KMS-11 (cell line): ENCODE measurements around the gene AUTS2.

Experiments used
- H2AFZ ChIP-seq: fragments of 200-600 bp; sonication (generic); 2 replicates; pipeline ENCODE4 v1.6.1; 2016; ENCODE audit warnings: antibody characterized with exemption, mixed run types, low read depth
- H3K27ac ChIP-seq: fragments of 200-600 bp; sonication (generic); 2 replicates; pipeline ENCODE4 v1.6.1; 2016; ENCODE audit warnings: mild to moderate bottlenecking, mixed run types
- H3K27me3 ChIP-seq: fragments of 200-600 bp; sonication (generic); 2 replicates; pipeline ENCODE4 v1.6.1; 2017; ENCODE audit warnings: mild to moderate bottlenecking, low read depth, mixed run types, moderate library complexity; ENCODE audit not compliant: insufficient read depth
- H3K36me3 ChIP-seq: fragments of 200-600 bp; sonication (generic); 2 replicates; pipeline ENCODE4 v1.6.1; 2017; ENCODE audit warnings: mild to moderate bottlenecking, mixed run types; ENCODE audit not compliant: insufficient read depth
- H3K4me1 ChIP-seq: fragments of 200-600 bp; sonication (generic); 2 replicates; pipeline ENCODE4 v1.6.1; 2016; ENCODE audit warnings: mild to moderate bottlenecking, low read depth, mixed run types; ENCODE audit not compliant: poor library complexity, severe bottlenecking
- H3K4me2 ChIP-seq: fragments of 200-600 bp; sonication (generic); 2 replicates; pipeline ENCODE4 v1.7.0; 2016; ENCODE audit warnings: mild to moderate bottlenecking, mixed run types
- H3K4me3 ChIP-seq: fragments of 200-600 bp; sonication (generic); IDR thresholded peaks from 2 replicates; pipeline ENCODE4 v1.6.1; 2017; ENCODE audit warnings: low read depth, low read length, mixed read lengths; ENCODE audit not compliant: insufficient read depth
- H3K79me2 ChIP-seq: fragments of 200-600 bp; sonication (generic); 2 replicates; pipeline ENCODE4 v1.6.1; 2016; ENCODE audit warnings: low read depth, mixed run types; ENCODE audit not compliant: insufficient read depth
- H3K9ac ChIP-seq: fragments of 200-600 bp; sonication (generic); 2 replicates; pipeline ENCODE4 v1.6.1; 2016; ENCODE audit warnings: mild to moderate bottlenecking, mixed run types
- H4K20me1 ChIP-seq: fragments of 200-600 bp; sonication (generic); 2 replicates; pipeline ENCODE4 v1.6.1; 2016; ENCODE audit warnings: mild to moderate bottlenecking, mixed run types; ENCODE audit not compliant: insufficient read depth
- TF ChIP-seq, protein P1 (sequence below): fragments of 200-600 bp; sonication (generic); conservative IDR thresholded peaks from 2 replicates; pipeline ENCODE4 v1.6.1; 2017; ENCODE audit warnings: low read depth, mild to moderate bottlenecking, antibody characterized with exemption, low read length, moderate library complexity, mixed read lengths

Gene AUTS2

DNA sequence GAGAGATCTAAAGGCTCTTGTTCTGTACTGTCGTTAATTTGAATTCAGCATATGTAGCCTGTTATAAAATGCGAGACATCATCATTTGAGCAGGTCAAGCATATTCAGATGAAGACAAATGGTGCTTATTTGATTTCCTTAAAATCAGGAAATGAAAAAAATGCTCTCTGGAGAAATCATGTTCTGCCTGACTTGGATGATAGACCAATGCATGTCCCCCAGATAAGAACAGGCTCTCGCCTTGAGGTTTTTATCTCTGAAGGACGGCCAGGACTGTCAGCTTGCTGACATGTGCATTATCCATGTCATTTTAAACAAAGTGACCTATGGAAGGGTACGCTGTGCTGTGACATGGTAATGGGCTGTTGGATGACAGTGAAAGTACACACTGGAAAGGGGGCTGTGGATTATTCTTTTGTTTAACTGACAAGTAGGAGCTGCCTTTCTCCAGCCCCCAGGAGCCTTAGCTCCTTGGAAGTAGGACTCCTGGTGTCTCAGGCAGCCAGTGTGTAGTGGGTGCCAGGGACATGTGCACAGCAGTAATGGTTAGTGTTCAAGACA is 838.6 kb downstream of the AUTS2 start:
- Histone ChIP-seq H3K4me1 (peaks cover 25% of the 10 kb centered on the region), H3K4me2 (no peak overlapping the region), H4K20me1 (no peaks in the 10 kb centered on the region), H3K79me2 (no peaks in the 10 kb centered on the region), H3K27me3 (no peaks in the 10 kb centered on the region), H3K9ac (no peak overlapping the region), H3K4me3 (no peak overlapping the region), H3K27ac (no peak overlapping the region), H2AFZ (no peak overlapping the region), H3K36me3 (no peaks in the 10 kb centered on the region)
- TF ChIP-seq, protein P1, sequence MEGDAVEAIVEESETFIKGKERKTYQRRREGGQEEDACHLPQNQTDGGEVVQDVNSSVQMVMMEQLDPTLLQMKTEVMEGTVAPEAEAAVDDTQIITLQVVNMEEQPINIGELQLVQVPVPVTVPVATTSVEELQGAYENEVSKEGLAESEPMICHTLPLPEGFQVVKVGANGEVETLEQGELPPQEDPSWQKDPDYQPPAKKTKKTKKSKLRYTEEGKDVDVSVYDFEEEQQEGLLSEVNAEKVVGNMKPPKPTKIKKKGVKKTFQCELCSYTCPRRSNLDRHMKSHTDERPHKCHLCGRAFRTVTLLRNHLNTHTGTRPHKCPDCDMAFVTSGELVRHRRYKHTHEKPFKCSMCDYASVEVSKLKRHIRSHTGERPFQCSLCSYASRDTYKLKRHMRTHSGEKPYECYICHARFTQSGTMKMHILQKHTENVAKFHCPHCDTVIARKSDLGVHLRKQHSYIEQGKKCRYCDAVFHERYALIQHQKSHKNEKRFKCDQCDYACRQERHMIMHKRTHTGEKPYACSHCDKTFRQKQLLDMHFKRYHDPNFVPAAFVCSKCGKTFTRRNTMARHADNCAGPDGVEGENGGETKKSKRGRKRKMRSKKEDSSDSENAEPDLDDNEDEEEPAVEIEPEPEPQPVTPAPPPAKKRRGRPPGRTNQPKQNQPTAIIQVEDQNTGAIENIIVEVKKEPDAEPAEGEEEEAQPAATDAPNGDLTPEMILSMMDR, result no peak

DNA sequence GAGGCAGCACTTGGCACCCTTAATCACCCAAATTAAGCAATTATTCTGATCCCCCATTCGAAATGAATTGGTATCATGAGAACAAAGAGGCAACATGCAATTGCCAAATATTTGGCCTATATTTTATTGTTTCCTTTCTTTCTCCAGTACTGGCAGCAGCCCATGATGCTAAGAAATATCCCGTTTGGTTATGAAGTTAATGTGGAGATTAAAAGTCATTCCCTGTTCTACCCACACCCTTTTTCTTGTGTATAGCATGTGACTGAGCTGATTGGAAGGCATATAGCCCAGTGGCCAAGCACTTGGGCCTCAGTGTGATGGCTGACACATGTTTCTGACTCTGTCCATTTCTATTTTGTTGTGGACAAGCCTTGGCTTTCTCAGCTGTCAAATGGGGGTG is 841.4 kb downstream of the AUTS2 start:
- Histone ChIP-seq H3K79me2 (no peaks in the 10 kb centered on the region), H2AFZ (no peak overlapping the region), H3K4me1 (peaks cover 36% of the 10 kb centered on the region), H3K9ac (no peak overlapping the region), H3K27ac (no peak overlapping the region), H4K20me1 (no peaks in the 10 kb centered on the region), H3K4me2 (no peak overlapping the region), H3K36me3 (no peaks in the 10 kb centered on the region), H3K4me3 (no peak overlapping the region), H3K27me3 (no peaks in the 10 kb centered on the region)
- TF ChIP-seq, protein P1, result no peak

DNA sequence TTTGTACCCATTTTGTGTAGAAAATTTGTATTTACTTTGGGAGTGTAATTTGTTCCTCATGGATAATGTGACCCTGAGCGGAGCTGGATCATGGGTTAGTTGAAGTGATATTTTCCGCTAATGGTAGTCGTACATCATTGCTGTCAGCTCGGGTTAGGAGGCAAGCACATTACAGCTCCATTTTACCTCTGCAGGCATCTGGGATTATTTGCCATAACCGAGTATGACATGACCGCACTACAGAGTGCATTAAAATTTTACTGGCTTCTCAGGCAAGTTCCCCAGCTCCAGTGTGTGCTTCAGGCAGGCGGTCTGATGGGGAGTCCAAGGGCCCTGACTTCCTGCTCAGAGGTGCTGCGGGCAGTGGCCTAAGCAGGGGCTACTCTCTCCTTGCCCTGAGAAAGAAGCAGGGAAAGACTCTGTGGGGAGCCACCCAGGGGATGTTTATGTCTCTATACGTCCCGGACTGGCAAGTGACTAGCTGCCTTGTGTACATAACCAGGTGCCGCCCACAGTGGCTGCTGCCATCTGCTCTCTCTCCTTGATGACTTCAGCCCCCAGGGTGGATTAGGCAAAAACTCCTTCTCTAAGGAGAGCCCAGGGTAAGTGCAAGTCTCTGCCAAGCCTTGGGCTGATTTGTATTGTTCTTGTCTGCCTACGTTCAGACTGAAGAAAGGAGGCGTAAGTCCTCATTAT is 848.3 kb downstream of the AUTS2 start:
- Histone ChIP-seq H3K36me3 (no peaks in the 10 kb centered on the region), H3K27me3 (no peaks in the 10 kb centered on the region), H3K4me1 (peaks cover 14% of the 10 kb centered on the region), H3K4me2 (no peak overlapping the region), H3K79me2 (no peaks in the 10 kb centered on the region), H3K9ac (no peak overlapping the region), H3K27ac (no peak overlapping the region), H4K20me1 (no peaks in the 10 kb centered on the region), H3K4me3 (no peak overlapping the region), H2AFZ (no peak overlapping the region)
- TF ChIP-seq, protein P1, result no peak

DNA sequence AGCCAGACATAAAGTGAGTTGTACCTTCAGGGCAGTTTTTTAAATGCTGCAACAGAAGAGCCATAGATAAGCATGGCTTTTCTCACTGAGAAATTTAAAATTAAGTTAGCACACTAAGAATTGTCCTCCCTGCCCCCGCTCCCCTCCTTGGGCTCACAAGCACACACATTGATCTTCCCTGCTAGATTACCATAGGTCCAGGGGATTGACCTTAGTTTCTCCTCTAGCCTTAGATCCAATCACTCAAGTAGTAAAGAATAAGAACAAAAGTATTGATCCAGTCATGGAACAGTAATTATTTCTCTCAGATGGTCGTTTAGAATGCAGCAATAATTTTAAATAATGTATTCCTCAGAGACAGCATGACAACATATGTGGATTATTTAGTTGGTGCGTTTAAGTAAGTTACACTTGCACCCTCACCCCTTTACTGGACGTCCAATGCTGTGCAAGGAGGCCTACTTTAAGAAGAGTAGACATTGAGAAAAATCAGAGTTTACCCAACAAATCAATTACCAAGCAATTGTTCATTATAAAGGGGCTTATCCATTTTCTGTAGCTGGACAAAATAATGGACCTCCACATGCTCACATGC is 850.1 kb downstream of the AUTS2 start:
- Histone ChIP-seq H3K27ac (no peak overlapping the region), H3K4me3 (no peak overlapping the region), H4K20me1 (no peaks in the 10 kb centered on the region), H3K4me1 (no peaks in the 10 kb centered on the region), H3K36me3 (no peaks in the 10 kb centered on the region), H3K79me2 (no peaks in the 10 kb centered on the region), H3K27me3 (no peaks in the 10 kb centered on the region), H3K9ac (no peak overlapping the region), H3K4me2 (no peak overlapping the region), H2AFZ (no peak overlapping the region)
- TF ChIP-seq, protein P1, result no peak
